ENCODE measurements around the gene NOLC1.

The NOLC1 gene

GRCh38 chr10:102121739-102122372 lies 30.3 kb upstream of the NOLC1 start:
- no peak for DNase-seq (ENCODE audit: low spot score)

GRCh38 chr10:102122450-102122849 lies 29.7 kb upstream of the NOLC1 start:
- DNase-seq (ENCODE audit: low spot score): no peak

- no peak for DNase-seq (ENCODE audit: low spot score)
These were observed 29.0 kb upstream of the NOLC1 start for GRCh38 chr10:102123223-102123622.

- no peak for DNase-seq (ENCODE audit: low spot score)
These were observed 20.7 kb upstream of the NOLC1 start for GRCh38 chr10:102131286-102132170.

- DNase-seq (ENCODE audit: low spot score): no peak
These were observed 20.0 kb upstream of the NOLC1 start for GRCh38 chr10:102132193-102132562.

- peak; percentile 98 for DNase-seq (ENCODE audit: low spot score)
These were observed 19.4 kb upstream of the NOLC1 start, which contains the start of gene PPRC1 for GRCh38 chr10:102132563-102133372. Gene PPRC1 (plus strand): TSS chr10:102133040. CDS start chr10:102133069, 29 bp downstream.

- peak; percentile 53 for DNase-seq (ENCODE audit: low spot score)
These were observed 18.6 kb upstream of the NOLC1 start for GRCh38 chr10:102133373-102134195.

- no peak for DNase-seq (ENCODE audit: low spot score)
These were observed 17.8 kb upstream of the NOLC1 start for GRCh38 chr10:102134416-102134815.

GRCh38 chr10:102135956-102136526 lies 16.1 kb upstream of the NOLC1 start:
- DNase-seq (ENCODE audit: low spot score): no peak

GRCh38 chr10:102139281-102140110 lies 12.7 kb upstream of the NOLC1 start:
- no peak for DNase-seq (ENCODE audit: low spot score)

- DNase-seq (ENCODE audit: low spot score): no peak
These were observed 12.0 kb upstream of the NOLC1 start for GRCh38 chr10:102140218-102140617.

- DNase-seq (ENCODE audit: low spot score): no peak
These were observed 11.2 kb upstream of the NOLC1 start for GRCh38 chr10:102140913-102141540.

GRCh38 chr10:102141583-102142107 lies 10.5 kb upstream of the NOLC1 start:
- DNase-seq (ENCODE audit: low spot score): no peak

- DNase-seq (ENCODE audit: low spot score): no peak
These were observed 5.2 kb upstream of the NOLC1 start for GRCh38 chr10:102146971-102147428.

GRCh38 chr10:102147561-102147960 lies 4.6 kb upstream of the NOLC1 start:
- no peak for DNase-seq (ENCODE audit: low spot score)

- DNase-seq (ENCODE audit: low spot score): no peak
These were observed 3.9 kb upstream of the NOLC1 start for GRCh38 chr10:102148275-102148674.

GRCh38 chr10:102150970-102151773 lies 1.0 kb upstream of the NOLC1 start:
- no peak for DNase-seq (ENCODE audit: low spot score)

- no peak for DNase-seq (ENCODE audit: low spot score)
These were observed 329 bp downstream of the NOLC1 start for GRCh38 chr10:102152545-102152890.

Measured in hematopoietic multipotent progenitor cell treated with erythropoietin and hydrocortisone succinate and interleukin-3 and kit ligand, for 17 days (in vitro differentiated cells).